Upper lobe of right lung (tissue), 1 donor: ENCODE results near the gene PPM1E. TPM values are rescaled to one million over a fixed set of nuclear protein-coding genes. Genes with fewer than 3 reads are reported as not detected.

ENCODE experiments used
- ATAC-seq: fragments of 200-7000 bp; cut with Tn5 transposase; one replicate; pipeline ENCODE4 v1.9.1; 2020; ENCODE audit warnings: mild to moderate bottlenecking, moderate library complexity
- DNase-seq: peaks from one replicate; pipeline ENCODE4 v3.0.0-alpha.2; 2020
- H3K27ac ChIP-seq: fragments of 200-600 bp; one replicate; pipeline ENCODE4 v1.8.0; 2022
- H3K27me3 ChIP-seq: fragments of 200-600 bp; one replicate; pipeline ENCODE4 v1.8.0; 2022; ENCODE audit warnings: mild to moderate bottlenecking
- H3K36me3 ChIP-seq: fragments of 200-600 bp; one replicate; pipeline ENCODE4 v1.8.0; 2022
- H3K4me1 ChIP-seq: fragments of 200-600 bp; one replicate; pipeline ENCODE4 v1.8.0; 2022
- H3K4me3 ChIP-seq: fragments of 200-600 bp; one replicate; pipeline ENCODE4 v1.8.0; 2022; ENCODE audit warnings: mild to moderate bottlenecking
- H3K9me3 ChIP-seq: fragments of 200-600 bp; one replicate; pipeline ENCODE4 v1.8.0; 2022
- intact Hi-C: fragments of 100-400 bp; cut with DNase I; formaldehyde crosslinking; loops from one replicate; pipeline ENCODE4 v1.11.0; 2022
- total RNA-seq: library from RNA; stranded (reverse); fragmentation: NEBNext Ultra II Directional; extraction: Animal tissue kit (Norgen Biotek cat#: 25700); gene quantifications from one replicate; pipeline ENCODE4 v1.2.1, GENCODE V29; 2021
- TF ChIP-seq, protein P1 (sequence below): fragments of 200-600 bp; IDR thresholded peaks from one replicate; pipeline ENCODE4 v1.8.0; 2022; ENCODE audit warnings: antibody characterized with exemption
- donor health status: DM: no; HTN: yes; CAD: no; lungs with severe emphysema.

The PPM1E gene
- total RNA-seq, 1 donor from 2014 or later = not detected

DNA sequence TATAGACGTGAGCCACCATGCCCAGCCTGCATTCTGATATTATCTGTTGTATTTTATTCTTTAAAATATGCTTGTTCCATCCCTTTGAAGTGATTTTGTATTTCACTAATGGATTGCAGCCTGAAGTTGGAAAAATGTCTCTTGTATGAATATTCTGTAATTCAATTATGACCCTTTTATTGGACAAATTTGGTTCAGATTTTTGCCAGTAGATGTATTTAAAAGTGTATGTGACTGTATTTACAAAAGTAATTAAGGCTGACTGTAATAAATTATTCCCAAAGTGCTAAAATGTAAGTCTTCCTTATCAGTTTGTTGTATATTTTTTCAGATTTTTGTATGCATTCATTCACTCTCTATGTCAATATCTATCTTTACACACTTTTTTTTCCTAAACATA is 23.8 kb downstream of the PPM1E start:
- Histone ChIP-seq H3K4me3 (no peak overlapping the region), H3K27me3 (no peaks in the 10 kb centered on the region), H3K27ac (no peak overlapping the region), H3K9me3 (no peaks in the 10 kb centered on the region), H3K4me1 (no peaks in the 10 kb centered on the region), H3K36me3 (no peaks in the 10 kb centered on the region)
- ATAC-seq (no peak), DNase-seq (no peak)
- TF ChIP-seq, protein P1, sequence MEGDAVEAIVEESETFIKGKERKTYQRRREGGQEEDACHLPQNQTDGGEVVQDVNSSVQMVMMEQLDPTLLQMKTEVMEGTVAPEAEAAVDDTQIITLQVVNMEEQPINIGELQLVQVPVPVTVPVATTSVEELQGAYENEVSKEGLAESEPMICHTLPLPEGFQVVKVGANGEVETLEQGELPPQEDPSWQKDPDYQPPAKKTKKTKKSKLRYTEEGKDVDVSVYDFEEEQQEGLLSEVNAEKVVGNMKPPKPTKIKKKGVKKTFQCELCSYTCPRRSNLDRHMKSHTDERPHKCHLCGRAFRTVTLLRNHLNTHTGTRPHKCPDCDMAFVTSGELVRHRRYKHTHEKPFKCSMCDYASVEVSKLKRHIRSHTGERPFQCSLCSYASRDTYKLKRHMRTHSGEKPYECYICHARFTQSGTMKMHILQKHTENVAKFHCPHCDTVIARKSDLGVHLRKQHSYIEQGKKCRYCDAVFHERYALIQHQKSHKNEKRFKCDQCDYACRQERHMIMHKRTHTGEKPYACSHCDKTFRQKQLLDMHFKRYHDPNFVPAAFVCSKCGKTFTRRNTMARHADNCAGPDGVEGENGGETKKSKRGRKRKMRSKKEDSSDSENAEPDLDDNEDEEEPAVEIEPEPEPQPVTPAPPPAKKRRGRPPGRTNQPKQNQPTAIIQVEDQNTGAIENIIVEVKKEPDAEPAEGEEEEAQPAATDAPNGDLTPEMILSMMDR = no peak
- intact Hi-C loops = no loop called here

DNA sequence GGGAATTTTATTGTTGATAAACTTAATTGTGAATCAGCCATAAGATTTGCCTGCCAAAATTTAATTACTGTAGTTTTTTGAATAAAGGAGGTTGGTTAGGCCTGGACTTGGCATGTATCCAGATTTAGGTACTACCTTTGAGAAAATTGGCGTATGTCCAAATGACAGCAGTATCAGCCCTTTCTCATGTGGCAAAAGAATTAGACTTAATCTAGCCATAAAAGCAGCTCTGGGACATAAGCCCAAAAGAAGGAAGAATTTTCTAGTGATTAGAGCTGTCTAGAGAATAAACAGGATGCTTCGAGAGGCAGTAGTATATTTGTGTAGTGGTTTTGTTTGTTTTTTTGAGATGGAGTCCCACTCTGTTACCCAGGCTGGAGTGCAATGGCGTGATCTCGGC is 27.7 kb downstream of the PPM1E start:
- no peak for DNase-seq
- ATAC-seq = no peak
- no peaks in the 10 kb centered on the region for H3K36me3 ChIP-seq
- H3K27me3 ChIP-seq = no peaks in the 10 kb centered on the region
- H3K27ac ChIP-seq = no peak overlapping the region
- no peaks in the 10 kb centered on the region for H3K9me3 ChIP-seq
- intact Hi-C loops = no loop called here
- TF ChIP-seq, protein P1 = no peak
- no peak overlapping the region for H3K4me3 ChIP-seq
- no peaks in the 10 kb centered on the region for H3K4me1 ChIP-seq

DNA sequence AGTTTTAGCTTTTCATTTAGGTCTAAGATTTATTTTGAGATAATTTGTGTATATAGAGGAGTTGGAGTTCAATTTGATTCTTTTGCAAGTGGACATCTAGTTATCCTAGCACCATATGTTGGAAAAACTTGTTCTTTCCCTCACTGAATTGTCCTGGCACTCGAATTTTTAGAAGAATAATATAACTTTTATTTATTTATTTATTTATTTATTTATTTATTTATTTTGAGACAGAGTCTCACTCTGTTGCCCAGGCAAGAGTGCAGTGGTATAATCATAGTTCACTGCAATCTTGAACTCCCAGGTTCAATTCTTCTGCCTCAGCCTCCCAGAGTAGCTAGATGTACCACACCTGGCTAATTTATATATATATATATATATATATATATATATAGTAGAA is 29.4 kb downstream of the PPM1E start:
- Histone ChIP-seq H3K27ac (no peak overlapping the region), H3K9me3 (no peaks in the 10 kb centered on the region), H3K4me1 (no peaks in the 10 kb centered on the region), H3K27me3 (no peaks in the 10 kb centered on the region), H3K4me3 (no peak overlapping the region), H3K36me3 (no peaks in the 10 kb centered on the region)
- intact Hi-C loops = no loop called here
- TF ChIP-seq, protein P1 = no peak
- ATAC-seq (no peak), DNase-seq (no peak)

GRCh38 chr17:58786586-58787295 is 31.1 kb downstream of the PPM1E start:
- Histone ChIP-seq H3K27ac (no peak overlapping the region), H3K4me1 (no peaks in the 10 kb centered on the region), H3K4me3 (no peak overlapping the region), H3K36me3 (no peaks in the 10 kb centered on the region), H3K9me3 (no peaks in the 10 kb centered on the region), H3K27me3 (no peaks in the 10 kb centered on the region)
- intact Hi-C loops = no loop called here
- no peak for ATAC-seq
- DNase-seq = no peak
- TF ChIP-seq, protein P1 = no peak

GRCh38 chr17:58788199-58788598 is 32.5 kb downstream of the PPM1E start:
- Histone ChIP-seq H3K27ac (no peak overlapping the region), H3K36me3 (no peaks in the 10 kb centered on the region), H3K4me1 (no peaks in the 10 kb centered on the region), H3K9me3 (no peaks in the 10 kb centered on the region), H3K4me3 (no peak overlapping the region), H3K27me3 (no peaks in the 10 kb centered on the region)
- ATAC-seq (peak; percentile 45), DNase-seq (no peak)
- intact Hi-C loops = no loop called here
- TF ChIP-seq, protein P1 = no peak

DNA sequence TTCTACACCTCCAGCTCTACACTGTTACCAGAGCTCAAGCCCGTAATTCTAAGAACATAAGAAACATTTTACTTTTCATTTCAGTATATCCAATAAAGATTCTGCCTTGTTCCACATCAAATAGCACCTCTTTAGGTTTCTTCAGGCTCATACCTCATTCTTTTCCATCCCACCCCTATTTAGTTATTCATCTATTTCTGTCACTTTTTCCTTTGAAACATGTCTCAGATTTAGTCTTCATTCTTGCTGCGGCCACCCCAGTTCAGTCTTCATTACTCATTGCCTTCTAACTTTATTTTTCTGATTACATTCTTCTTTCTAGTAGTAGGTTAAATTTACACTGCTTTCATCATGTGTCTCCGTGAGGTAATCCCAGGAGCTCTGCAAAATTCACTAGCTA is 33.5 kb downstream of the PPM1E start:
- no peak overlapping the region for H3K4me3 ChIP-seq
- H3K27ac ChIP-seq = no peak overlapping the region
- TF ChIP-seq, protein P1 = no peak
- H3K27me3 ChIP-seq = no peaks in the 10 kb centered on the region
- intact Hi-C loops = no loop called here
- H3K9me3 ChIP-seq = no peaks in the 10 kb centered on the region
- ATAC-seq = no peak
- DNase-seq = no peak
- no peaks in the 10 kb centered on the region for H3K36me3 ChIP-seq
- no peaks in the 10 kb centered on the region for H3K4me1 ChIP-seq
